NCI-H446 treated with DMSO at 0.1 percent for 48 hours (cell line): Measurements from ENCODE around the gene NSFL1C.

Source experiments
- DNase-seq: peaks from one replicate; lab custom pipeline; 2025; lab: John Stamatoyannopoulos, UW

The NSFL1C gene

DNA sequence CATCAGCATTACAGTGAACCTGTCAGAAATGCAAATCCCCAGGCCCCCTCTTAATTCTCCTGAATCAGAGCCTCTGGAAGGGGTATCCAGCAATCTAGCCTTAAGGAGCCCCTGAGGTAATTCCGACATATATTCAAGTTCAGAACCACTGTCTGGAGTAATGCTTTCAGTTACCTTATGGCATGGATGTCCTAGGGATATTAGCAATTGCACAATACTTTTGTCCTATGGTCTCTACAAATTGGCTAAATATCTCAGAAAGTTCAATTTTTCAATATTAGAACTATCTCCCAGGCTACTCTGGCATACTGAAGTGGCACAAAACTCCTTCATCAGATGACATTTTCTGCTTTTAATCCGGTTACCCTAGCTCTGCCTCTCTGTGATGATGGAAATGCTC is 6.4 kb downstream of the NSFL1C start:
- no peak for DNase-seq

DNA sequence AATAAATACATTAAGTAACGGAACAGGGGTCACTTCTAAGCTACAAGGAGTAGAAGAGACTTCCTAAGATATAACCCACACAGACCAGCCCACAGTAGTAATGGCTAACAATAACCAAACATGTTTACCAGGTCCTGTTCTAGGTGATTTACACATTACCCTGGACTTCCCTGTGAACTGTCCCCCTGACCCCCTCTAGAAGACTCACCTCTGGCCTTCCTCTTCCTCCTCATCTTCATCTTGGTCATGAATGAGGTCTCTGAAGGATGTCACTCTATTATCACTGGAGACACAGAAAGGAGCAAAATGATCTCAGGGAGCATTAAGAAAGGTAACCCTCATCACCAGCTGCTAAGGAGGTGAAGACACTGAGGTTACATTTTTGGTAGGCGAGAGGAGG is 8.7 kb downstream of the NSFL1C start:
- no peak for DNase-seq

DNA sequence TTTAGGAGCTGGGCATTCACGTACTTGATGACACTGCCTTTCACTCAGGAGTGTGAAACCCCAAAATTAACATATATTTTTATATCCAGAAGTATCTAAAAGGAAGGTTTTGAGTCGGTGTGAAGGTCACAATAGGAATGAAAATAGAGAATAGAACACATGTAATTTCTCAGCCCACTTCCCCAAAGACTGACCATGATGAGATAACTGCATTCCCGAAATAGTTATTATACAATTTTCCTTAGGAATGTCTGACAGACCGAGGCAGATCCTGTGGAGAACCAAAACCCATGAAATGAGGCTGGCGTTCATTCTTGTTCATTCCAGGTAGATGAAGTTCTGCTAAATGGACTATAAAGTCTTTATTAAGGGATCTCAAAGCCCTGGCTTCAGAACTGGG is 10.3 kb downstream of the NSFL1C start:
- DNase-seq: no peak

DNA sequence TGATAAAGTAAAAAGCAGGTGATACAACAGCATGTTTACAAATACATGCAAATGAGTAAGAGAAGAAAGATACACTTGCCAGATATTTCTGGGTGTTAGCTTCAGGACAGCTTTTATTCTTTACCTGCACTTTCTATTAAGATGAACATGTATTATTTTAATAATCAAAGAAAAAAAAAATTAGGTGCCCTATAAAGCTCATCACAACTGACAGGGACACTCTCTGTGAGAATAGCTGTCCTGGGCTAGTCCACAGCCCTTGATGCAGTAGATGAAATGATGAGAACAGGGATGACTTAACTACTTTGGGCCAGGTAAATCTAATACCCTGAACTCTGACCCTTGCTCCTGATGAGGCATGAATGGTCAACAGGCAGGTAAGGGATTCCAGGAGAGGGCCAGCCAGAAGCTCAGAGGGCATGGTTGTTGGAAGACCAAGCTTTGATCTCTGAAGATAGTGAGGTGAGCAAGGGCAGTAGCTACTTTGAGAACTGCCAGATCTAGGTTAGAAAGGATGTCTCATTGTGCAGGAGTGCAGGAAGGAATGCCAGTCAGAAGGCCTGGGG is 15.6 kb downstream of the NSFL1C start:
- no peak for DNase-seq

DNA sequence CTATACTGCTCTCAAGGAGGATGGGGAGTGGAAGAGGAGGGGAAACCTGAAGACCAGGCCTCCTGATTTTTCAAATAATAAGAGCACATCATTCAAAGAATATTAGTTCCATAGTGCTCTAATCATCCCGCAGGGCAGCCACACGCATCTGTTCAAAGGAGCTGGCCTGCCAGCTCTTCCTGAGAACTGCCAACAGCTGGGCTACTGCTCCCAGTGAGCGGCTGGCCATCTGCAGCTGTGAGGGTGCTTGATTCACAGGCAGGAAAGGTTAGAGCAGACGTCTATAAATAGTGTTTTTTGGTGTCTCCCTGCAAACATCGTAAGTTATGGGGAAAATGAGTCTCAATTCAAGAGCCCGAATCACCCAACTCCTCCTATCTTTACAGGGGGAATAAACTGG is 17.3 kb downstream of the NSFL1C start:
- DNase-seq: no peak

DNA sequence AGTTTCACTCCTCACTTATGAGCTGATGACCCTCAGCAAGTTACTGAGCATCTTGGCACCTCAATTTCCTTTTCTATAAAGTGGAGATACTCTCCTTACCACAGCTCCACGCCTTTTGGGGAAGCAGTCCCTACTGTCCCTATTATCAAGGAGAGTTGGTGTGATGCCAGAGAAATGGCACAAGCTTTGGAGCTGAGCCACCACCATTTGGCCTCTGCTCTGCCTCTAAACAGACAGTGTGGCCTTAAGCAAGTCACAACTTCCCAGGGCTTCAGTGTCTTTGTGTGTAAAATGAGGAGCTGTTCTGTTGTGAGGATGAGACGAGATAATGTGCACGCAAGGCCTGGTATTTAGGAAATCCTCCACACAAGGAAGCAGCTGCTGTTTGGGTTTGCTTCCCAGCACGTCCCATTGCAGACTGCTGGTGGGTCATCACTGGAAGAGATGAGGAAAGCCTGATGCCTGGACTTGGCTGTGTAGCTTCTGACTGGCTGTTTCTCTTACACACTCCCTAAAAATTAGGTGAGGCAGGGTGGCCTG is 18.5 kb downstream of the NSFL1C start:
- DNase-seq: no peak

DNA sequence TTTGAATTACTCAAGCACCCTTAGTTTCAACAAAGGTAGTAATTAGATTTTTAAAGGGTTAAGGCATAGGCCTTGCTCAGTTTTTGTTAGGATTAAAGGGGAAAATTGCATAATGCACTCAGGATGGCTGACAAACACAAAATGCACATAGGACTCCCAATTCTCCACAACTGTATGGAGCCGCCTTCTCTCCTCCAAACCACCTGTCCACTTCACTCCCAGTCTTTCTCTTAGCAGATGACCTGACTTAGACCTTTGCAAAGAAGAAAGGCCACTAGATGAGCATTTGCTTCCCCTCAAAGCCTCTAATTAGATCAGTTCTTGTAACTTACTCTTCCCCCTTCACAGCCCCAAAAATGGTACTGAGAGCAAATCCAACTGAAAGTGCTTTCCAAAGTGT is 20.1 kb downstream of the NSFL1C start:
- no peak for DNase-seq

DNA sequence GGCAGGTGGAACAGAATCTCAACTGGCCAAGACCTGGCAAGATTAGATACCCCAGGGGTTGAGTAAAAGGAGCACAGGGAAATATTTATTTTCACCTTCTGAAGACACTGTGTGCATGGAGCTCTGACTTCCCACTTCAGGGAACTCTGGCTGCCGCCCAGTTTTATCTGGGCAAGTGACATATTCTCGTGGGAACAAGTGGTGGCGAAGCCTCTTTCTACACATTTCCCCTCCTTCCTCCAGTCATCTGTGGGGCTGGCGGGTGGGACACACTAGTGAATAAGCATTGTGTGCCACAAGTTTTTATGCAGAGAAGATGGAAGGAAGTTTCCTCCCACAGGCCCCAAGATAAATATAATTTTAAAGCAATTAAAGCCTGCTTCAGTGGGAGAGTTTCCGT is 23.6 kb downstream of the NSFL1C start:
- no peak for DNase-seq

DNA sequence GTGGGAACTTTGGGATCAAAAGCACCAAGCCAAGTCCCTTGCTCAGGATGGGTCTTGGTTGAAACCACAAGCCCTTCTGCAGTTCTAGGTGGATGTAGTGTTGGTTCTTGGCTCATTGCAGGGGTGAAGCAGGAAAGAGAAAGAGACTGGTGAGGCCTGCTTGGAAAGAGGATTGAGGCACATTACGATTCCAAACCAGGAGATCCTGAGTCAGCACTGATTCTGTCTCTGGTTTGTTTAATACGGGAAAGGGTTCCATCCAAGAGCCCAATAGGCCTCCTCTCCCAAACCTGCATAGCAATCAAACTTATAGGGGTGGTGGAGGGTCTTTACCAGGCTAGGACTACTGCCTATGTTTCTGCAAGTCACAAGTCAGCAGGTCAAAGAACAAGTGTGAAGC is 24.3 kb downstream of the NSFL1C start:
- no peak for DNase-seq

DNA sequence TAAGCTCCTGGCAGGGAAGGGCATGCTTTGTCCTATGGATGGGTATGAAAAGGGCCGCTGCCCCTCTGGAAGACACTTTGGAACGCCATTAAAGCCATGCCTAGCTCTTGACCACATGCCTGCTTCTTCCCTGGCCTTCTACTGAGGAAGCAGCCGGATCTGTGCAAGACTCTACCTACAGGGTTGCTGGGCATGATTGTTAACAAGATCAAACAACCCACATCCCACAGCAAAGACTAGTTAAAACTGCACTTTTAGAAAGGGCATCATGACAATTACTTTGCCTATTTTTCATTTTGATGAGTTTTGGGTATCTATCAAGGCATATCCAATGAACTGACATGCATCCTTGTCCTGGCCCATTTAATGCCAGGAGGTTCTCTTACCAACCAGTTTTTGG is 25.5 kb downstream of the NSFL1C start:
- DNase-seq: no peak

DNA sequence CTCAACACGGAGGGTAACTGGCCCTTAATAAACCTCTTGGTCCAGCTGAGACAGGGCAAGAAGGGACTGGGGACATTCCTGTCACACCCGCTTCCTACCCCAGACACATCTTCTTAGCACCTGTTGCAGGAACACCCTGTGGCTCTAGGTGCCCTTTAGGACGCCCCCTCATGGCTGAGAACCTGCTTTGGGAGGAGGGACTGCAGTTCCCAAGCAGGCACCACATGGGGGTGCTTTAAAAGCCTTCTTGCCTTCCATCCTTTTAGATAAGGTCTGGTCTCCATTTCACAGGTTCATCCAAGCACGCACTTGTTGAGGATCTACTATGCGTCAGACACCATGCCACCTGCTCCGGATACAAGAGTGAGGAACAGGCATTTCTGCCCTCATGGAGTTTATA is 26.6 kb downstream of the NSFL1C start:
- DNase-seq: no peak

DNA sequence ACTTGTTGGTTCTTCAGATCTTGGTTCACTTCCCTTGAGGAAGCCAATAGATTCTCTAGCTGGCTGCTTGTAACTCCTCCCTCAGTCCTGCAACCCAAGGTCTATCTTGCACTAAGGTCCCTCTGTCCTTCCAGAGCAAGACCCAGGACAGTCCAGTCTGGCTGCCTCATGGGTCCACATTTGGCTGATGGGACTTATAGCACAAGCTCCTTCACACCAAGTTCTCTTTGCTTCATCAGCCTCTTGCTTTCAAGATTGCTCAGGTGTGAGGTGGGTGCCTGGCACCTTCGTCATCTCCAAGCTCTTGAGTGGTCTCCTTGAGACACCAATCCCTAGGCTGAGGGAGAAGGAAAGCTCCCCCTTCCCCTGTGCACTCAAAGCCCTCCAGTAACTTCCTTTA is 28.3 kb downstream of the NSFL1C start:
- DNase-seq: no peak

DNA sequence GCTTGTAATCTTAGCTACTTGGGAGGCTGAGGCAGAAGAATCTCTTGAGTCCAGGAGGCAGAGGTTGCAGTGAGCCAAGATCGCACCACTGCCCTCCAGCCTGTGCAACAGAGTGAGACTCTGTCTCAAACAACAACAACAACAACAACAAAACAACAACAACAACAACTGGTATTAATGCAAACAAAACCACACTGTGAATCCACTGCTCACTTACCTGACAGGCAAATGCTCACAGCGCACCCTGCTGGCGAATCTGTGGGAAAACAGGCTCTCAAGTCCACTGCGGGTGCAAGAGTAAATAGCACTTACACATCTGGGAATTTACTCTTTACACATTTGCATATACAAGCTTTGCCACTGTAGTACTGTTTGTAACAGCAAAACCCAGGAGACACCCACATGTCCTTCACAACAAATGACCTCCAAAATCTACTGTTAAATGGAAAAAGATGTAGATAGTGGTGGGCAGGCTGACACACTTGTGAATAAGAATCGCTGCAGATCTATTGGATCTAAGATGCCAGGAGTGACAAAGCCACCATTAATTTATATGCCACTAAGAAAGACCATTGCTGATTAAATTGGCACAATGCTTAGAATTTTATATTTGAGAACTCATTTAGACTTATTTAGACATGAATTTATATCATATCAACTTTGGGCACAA is 29.3 kb downstream of the NSFL1C start:
- peak; percentile 6 for DNase-seq

DNA sequence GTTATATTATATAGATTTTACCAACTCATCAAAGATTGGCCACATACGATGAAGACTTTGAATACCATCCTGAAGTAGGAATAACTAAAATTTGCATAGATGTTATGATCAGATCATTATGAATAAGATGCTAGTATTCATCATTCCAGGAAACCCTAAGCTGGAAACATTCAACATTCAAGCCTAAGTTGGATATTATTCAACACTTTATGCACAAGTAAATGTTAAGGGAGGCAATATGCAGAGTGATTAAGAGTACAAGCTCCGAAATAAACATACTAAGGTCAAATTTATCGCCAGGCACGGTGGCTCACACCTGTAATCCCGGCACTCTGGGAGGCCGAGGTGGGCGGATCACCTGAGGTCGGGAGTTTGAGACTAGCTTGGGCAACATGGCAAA is 30.4 kb downstream of the NSFL1C start:
- no peak for DNase-seq

DNA sequence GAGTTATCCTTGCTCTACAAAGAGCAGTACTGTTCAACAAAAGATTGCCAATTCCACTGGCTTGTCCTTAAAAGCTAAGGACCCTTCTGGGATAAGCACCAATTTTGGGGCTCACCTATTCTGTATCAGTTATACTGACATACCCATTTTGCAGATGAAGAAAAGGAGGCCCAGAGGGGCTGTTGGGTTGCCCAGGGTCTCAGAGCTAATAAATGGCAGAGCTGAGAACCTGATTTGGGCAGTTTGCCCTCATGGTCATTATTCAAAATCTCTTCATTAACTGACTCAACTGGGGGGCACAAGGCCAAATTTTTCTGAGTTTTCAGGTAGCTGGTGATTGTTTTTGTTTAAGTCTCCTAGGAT is 31.3 kb downstream of the NSFL1C start:
- DNase-seq: no peak

DNA sequence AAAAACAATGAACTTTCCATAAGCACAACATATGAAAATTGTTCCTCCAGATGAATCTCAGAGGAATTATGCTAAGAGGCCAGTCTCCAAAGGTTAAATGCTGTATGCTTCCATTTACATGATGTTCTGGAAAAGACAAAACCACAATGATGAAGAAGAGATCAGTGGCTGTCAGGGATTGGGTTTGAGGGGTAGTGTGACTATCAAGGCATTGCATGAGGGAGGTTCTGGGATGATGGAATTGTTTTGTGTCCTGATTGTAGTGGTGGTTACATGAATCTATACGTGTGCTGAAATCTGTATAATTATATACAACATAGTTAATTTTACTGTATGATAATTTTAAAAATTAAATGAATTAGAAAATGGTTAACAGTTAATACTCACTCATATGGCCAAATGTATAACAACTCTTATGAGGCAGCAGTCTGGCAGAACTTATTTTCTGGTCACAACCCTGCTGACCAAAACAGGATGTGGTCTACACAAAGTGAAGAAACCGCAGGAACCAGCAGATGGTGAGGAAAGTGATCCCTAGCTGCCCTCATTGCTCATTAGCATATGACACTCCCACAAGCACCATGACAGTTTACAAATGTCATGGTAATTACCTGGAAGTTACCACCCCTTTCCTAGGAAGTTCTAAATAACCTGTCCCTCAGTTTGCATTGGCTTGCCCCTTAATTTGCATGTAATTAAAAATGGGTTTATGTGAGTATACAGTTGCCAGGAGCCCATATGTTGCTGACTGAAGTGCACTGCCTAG is 31.9 kb downstream of the NSFL1C start:
- DNase-seq: no peak

DNA sequence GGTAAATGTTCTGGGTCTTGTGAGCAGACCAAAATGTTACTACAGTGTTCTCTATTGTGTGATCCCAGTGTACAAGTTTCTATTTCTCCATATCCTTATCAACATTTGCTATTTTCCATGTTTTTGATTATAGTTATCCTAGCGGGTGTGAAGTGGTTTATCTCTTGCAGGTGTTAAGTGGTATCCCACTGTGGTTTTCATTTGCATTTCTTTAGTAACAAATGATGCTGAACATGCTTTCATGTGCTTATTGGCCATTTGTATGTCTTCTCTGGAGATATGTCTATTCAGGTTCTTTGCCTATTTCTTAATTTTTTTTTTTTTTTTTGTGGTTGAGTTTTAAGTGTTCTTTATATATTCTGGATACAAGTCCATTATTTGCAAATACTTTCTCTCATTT is 35.5 kb downstream of the NSFL1C start:
- no peak for DNase-seq

DNA sequence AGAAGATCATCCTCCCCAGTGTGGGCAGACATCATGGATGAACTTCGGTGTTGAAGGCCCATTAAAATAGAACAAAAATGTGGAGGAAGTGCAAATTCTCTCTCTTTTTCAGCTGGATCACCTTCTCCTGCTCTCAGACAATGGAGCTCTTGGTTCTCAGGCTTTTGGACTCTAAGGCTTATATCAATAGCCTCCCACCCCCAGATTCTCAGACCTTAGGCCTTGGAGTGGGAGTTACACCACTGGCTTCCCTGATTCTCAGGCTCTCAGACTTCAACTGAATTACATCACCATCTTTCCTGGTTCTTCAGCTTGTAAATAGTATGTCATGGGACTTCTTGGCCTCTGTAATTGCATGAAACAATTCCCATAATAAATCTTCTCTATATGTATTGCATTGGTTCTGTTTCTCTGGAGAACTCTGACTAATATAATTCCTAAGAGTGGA is 36.6 kb downstream of the NSFL1C start:
- DNase-seq: no peak

DNA sequence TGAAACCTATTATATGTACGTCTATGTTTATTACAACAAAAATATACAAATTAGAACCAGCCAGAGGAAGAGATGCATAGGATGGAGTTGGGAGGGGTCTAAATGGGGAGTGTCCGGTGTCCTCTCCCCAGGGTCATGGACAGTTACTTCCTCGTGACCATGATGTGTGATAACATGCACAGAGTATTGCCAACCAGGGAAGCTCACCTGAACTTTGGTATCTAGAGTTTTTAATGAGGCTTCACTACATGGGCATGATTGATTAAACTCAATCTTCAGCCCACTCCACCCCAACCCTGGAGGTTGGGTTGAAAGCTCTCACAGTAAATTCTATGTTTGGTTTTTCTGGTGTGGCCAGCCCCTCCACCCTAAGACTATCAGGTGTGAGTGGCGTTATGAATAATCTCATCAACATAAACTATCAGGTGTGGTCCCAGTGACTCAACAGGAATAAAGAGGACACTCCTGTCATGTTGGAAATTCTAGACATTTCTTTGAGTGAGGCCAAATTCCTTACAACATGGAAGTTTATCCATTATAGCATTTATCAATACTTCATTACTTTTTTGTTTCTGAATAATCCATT is 37.4 kb downstream of the NSFL1C start:
- DNase-seq: no peak

DNA sequence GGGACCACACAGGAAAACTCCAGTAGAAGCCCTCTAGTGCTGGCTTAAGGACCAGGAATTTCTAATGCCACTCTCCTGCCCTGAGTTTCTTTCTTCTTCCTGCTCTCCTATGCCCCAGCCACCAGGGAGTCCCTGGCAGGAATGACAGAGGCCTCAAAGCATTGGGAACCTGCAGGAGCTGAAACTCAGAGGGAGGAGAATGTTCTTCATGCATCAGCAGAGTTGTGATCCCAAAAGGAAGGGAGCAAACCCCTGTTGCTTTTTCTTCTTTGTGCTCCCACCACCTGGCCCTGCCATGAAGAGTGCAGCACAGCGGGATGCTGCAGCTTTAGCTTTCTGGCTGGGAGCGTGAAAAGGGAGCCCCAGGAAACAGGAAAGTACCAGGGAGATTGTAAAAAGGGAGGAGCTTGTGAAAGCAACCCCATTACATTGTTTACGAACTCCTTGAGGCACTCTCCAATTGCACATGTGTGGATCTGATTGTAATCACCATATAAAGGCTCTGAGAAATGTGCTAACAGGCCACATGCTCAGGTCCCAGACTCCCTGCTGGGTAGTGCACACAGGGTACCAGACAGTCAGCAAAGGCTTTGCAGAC is 39.1 kb downstream of the NSFL1C start:
- no peak for DNase-seq

DNA sequence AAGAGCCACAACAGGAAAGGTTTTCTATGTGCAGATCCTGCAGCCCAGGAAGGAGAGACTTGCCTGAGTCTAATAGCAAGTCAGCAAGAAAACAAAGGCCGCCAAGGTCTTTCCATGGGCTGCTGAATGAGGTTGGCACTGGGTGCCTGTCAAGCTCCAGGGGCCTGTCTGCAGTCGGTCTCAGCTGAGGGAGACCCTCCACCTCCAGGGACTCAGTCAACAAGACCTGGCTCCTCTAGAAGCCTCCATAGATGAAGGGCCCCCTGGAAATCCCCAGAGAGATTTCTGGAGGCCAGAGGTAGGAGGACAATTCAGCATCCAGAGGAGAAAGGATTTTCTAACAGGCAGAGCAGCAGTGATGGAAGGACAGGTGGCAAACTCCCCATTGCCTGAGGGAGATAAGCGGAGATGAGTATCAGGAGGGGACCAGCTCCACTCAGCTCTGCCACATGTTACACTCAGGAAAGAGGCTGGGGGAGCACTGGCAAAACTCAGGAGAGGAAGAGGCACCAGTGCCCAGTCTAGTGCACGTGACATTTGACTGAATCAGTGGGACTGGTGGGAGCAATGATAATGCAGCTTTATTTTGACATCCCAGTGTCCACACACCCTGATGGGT is 40.3 kb downstream of the NSFL1C start:
- DNase-seq: no peak

DNA sequence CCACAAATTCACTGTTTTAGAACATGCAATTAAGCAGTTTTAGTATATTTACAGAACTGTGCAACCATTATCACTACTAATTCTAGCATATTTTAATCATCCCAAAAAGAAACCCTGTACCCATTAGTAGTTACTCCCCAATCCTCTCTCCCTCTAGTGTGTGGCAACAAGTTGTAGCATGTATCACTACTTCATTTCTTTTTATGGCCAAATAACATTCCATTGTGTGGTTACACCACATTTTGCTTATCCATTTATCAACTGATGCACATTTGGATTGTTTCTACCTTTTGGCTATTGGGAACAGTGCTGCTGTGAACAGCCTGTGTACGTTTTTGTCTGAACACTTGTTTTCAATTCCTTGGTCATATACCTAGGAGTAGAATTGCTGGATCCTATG is 42.3 kb downstream of the NSFL1C start:
- DNase-seq: no peak
